Measurements from ENCODE around the gene GPC6. TPM values are rescaled to one million over a fixed set of nuclear protein-coding genes. Genes with fewer than 3 reads are reported as not detected.
A peak's percentile ranks its signal among the peaks of the same experiment; 100 is the strongest.

The GPC6 gene
- total and polyA plus RNA-seq, 2 experiments from 2014 or later: 26.0 to 92.8 TPM

DNA sequence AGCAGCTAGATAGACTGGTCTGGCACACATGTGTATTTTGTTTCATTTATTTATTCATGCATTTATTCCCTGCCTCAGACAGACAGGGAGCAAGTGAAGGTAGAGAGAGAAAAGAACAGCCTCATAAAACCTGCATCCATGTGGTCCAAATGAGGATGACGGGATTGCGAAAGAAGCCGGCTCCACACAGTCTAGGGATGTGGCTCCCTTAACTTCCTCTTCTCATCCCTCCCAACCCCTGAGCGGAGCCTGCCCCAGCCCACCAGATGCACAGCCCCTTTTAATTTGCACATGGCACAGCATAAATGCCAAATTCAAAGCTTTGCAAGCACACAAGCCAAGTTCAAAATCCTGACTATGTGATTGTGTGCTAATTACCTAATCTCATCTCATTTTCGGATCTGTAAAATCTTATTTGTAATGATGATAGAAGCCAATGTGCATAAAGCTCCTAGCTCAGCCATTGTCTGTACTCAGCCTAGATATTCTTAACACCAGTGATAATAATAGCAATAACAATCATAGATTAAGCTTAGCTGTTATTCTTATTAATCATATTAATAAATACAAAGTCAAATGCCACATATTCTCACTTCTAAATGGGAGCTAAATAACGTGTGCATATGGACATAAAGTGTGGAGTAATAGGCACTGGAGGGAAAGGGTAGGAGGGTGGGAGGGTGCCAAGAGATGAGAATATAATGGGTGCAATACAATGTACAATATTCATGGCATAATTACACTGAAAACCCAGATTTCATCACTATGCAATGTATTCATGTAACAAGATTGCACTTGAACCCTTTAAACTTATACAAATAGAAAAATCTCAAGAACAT lies 1096.5 kb downstream of the GPC6 start:
- no peaks in the 10 kb centered on the region for H4K20me1 ChIP-seq (ENCODE audit: insufficient read depth, poor library complexity, severe bottlenecking)
- H3K27me3 ChIP-seq: no peaks in the 10 kb centered on the region
- no peaks in the 10 kb centered on the region for H3K9me2 ChIP-seq (replicated peaks; ENCODE audit: insufficient read depth)
- DNase-seq (ENCODE audit: low spot score): no peak
- H3K36me3 ChIP-seq (replicated peaks; ENCODE audit: insufficient read depth, low read depth): no peaks in the 10 kb centered on the region
- TF ChIP-seq, protein P1, sequence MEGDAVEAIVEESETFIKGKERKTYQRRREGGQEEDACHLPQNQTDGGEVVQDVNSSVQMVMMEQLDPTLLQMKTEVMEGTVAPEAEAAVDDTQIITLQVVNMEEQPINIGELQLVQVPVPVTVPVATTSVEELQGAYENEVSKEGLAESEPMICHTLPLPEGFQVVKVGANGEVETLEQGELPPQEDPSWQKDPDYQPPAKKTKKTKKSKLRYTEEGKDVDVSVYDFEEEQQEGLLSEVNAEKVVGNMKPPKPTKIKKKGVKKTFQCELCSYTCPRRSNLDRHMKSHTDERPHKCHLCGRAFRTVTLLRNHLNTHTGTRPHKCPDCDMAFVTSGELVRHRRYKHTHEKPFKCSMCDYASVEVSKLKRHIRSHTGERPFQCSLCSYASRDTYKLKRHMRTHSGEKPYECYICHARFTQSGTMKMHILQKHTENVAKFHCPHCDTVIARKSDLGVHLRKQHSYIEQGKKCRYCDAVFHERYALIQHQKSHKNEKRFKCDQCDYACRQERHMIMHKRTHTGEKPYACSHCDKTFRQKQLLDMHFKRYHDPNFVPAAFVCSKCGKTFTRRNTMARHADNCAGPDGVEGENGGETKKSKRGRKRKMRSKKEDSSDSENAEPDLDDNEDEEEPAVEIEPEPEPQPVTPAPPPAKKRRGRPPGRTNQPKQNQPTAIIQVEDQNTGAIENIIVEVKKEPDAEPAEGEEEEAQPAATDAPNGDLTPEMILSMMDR (IDR thresholded peaks at IDR 0.05; ENCODE audit: poor library complexity): no peak
- TF ChIP-seq EZH2phosphoT487 (IDR thresholded peaks at IDR 0.05; ENCODE audit: low read depth, severe bottlenecking, unreplicated experiment) (no peak), EZH2 (IDR thresholded peaks at IDR 0.05; ENCODE audit: borderline replicate concordance) (no peak)
- no peak overlapping the region for H3K27ac ChIP-seq
- H3K4me2 ChIP-seq: no peak overlapping the region
- WGBS (ENCODE audit: low lambda C conversion rate, missing lambda C conversion rate): 70% methylated on average over 6 of the region's 6 CpGs
- no peaks in the 10 kb centered on the region for H3K79me2 ChIP-seq
- no peak overlapping the region for H2AFZ ChIP-seq
- H3K4me3 ChIP-seq: no peak overlapping the region
- no peaks in the 10 kb centered on the region for H3K9me3 ChIP-seq (ENCODE audit: low read depth)
- H3K4me1 ChIP-seq (ENCODE audit: insufficient read depth): peaks cover 2% of the 10 kb centered on the region

DNA sequence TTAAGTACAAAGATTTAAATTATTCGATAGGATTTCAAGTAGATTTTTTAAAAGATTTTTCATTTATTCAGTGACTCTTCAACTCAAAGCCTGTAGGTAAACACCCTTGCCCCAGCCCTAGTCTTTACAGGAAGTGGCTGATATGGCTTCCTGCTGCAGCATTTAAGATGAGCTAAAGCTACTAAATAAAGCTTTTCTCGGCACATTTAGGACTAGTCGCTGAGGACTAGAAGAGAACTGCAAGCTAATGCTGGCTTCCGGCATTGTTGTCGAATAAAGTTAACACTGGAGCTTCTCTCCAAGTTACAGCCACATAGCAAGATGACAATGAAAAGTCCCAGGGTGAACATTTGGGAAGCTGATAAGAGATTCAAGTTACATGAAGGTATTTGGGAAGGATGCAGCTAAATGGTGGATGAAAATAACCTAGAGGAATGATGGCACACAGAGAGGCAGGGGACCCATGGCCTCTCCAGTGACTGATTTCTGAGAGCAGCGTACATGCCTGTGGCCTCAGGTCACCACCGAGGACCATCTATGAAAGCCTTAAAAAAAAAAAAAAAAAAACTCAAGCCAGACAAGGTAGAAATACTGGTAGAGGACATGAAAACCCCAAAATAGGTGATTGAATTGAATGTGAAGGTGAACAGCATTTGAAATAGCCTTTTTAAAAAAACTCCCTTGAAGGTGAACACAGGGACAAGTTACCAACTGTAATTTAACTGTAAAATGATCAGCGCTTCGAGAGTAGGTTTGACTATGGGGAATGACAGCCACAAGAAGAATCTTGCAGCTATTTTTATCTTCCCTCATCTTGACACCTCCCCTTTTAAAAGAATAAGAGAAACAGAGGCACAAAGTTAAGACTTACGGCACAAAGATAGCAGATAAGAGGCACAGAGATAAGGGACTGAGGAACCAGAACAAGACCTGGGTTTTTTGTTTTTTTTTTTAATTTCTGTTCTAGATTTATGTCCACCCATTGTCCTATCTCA lies 1097.5 kb downstream of the GPC6 start:
- Histone ChIP-seq H3K4me3 (no peak overlapping the region), H2AFZ (no peak overlapping the region), H3K27ac (peak overlapping the region; percentile 56), H3K9me3 (ENCODE audit: low read depth) (no peaks in the 10 kb centered on the region), H3K9me2 (replicated peaks; ENCODE audit: insufficient read depth) (no peaks in the 10 kb centered on the region), H3K79me2 (no peaks in the 10 kb centered on the region), H3K27me3 (no peaks in the 10 kb centered on the region), H4K20me1 (ENCODE audit: insufficient read depth, poor library complexity, severe bottlenecking) (no peaks in the 10 kb centered on the region), H3K4me2 (no peak overlapping the region), H3K36me3 (replicated peaks; ENCODE audit: insufficient read depth, low read depth) (no peaks in the 10 kb centered on the region), H3K4me1 (ENCODE audit: insufficient read depth) (peaks cover 2% of the 10 kb centered on the region)
- DNase-seq (ENCODE audit: low spot score): no peak
- TF ChIP-seq, protein P1 (IDR thresholded peaks at IDR 0.05; ENCODE audit: poor library complexity): no peak
- no peak for TF ChIP-seq EZH2phosphoT487 (IDR thresholded peaks at IDR 0.05; ENCODE audit: low read depth, severe bottlenecking, unreplicated experiment)
- no peak for TF ChIP-seq EZH2 (IDR thresholded peaks at IDR 0.05; ENCODE audit: borderline replicate concordance)
- WGBS (ENCODE audit: low lambda C conversion rate, missing lambda C conversion rate): 70% methylated on average over 10 of the region's 10 CpGs

DNA sequence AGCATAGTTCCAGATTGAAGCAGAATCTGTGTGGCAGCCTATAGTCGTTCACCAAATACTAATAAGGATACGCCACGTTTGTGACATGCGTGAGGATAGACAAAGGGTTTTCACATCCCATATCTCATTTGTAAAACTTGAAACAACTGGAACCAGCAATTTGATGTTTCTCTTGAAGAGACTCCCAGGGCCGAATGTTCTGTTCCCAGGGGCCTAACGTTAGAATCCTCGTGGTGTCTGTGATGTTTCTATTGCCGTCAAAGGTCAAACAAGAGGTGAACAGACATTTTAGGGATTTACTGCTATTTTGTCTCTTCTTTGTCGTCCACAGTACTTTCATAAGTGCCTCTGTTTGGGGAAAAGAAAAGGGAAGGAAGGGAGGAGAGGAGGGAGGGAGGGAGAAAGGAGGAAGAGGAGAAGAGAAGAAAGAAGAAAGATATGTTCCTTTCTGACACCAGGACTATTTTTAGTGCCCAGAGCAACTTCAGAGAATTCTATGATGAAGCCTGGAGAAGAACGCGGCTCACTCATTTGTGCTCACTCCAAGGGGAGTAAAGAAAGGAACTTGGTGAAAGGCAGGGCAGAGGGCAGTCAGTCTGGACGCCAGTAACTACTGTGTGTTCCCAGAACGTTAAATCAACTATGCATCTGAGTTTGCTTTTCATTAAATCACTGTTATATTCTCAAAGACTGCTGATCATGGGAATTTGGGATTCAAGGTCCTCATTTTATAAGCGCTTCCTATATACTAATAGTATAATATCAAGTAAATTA lies 1098.3 kb downstream of the GPC6 start:
- no peaks in the 10 kb centered on the region for H3K79me2 ChIP-seq
- no peaks in the 10 kb centered on the region for H3K27me3 ChIP-seq
- no peaks in the 10 kb centered on the region for H4K20me1 ChIP-seq (ENCODE audit: insufficient read depth, poor library complexity, severe bottlenecking)
- 63% methylated on average over 14 of the region's 14 CpGs for WGBS (ENCODE audit: low lambda C conversion rate, missing lambda C conversion rate)
- H3K4me1 ChIP-seq (ENCODE audit: insufficient read depth): peaks cover 3% of the 10 kb centered on the region
- H3K9me3 ChIP-seq (ENCODE audit: low read depth): no peaks in the 10 kb centered on the region
- H3K4me3 ChIP-seq: no peak overlapping the region
- TF ChIP-seq, protein P1 (IDR thresholded peaks at IDR 0.05; ENCODE audit: poor library complexity): no peak
- TF ChIP-seq EZH2phosphoT487 (IDR thresholded peaks at IDR 0.05; ENCODE audit: low read depth, severe bottlenecking, unreplicated experiment): no peak
- TF ChIP-seq EZH2 (IDR thresholded peaks at IDR 0.05; ENCODE audit: borderline replicate concordance): no peak
- no peaks in the 10 kb centered on the region for H3K9me2 ChIP-seq (replicated peaks; ENCODE audit: insufficient read depth)
- no peak for DNase-seq (ENCODE audit: low spot score)
- H3K36me3 ChIP-seq (replicated peaks; ENCODE audit: insufficient read depth, low read depth): no peaks in the 10 kb centered on the region
- peak overlapping the region; percentile 56 for H3K27ac ChIP-seq
- peak overlapping the region; percentile 14 for H3K4me2 ChIP-seq
- no peak overlapping the region for H2AFZ ChIP-seq
